ENCODE results near the gene FHOD3.
A peak's percentile ranks its signal among the peaks of the same experiment; 100 is the strongest.

The FHOD3 gene

DNA sequence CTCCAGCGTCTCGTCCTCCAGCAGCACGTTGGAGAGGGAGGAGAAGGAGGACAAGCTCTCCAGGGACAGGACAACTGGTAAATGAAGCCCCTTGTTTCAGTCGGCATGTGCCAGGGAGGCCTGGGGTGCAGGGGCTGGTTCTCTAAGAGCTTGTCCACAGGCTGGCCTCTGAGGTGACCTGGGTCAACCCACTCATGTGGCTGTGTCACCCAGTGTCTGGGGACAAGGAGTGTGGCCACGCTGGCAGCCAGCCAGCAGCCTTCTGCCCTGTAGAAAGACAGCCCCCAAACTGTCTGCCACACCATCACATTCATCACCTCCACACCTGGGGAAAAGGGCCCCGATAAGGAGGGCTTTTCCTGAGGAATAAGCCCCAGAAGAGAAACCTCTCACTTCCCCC lies 411.8 kb downstream of the FHOD3 start:
- no peak for DNase-seq (ENCODE audit: extremely low read depth, low read depth)

DNA sequence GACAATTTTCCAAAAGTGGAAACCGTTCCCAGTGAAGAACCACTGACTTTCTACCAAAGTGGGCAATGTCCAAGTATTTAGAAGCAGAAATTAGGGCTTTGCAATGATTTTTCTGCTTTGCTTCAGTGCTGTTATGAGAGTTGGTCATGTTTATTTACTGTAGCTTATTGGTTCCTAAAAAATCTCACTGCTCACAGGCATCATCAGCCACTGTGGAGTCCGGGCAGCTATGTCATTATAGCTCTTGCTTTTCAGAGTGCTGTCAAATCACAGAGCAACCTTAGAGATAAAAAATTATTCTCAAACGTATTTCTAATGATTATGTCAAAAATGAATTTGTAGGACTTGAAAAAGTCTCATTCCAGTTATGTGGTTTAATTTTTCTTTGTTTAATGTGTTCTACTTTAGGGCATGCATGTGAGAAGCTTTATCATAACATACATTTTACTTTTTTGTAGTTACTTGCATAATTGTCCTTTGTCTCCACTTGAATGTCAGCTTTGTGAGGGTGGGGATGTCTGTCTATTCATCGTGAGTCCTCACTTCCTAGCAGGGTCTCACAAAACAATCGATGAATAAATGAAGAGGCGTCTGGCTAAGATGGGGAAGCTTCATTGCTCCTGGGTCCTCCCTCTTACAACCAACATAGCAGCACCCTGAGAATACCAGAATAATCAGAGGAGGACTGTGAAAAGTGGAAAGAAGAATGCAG lies 413.7 kb downstream of the FHOD3 start:
- TF ChIP-seq, protein P1, sequence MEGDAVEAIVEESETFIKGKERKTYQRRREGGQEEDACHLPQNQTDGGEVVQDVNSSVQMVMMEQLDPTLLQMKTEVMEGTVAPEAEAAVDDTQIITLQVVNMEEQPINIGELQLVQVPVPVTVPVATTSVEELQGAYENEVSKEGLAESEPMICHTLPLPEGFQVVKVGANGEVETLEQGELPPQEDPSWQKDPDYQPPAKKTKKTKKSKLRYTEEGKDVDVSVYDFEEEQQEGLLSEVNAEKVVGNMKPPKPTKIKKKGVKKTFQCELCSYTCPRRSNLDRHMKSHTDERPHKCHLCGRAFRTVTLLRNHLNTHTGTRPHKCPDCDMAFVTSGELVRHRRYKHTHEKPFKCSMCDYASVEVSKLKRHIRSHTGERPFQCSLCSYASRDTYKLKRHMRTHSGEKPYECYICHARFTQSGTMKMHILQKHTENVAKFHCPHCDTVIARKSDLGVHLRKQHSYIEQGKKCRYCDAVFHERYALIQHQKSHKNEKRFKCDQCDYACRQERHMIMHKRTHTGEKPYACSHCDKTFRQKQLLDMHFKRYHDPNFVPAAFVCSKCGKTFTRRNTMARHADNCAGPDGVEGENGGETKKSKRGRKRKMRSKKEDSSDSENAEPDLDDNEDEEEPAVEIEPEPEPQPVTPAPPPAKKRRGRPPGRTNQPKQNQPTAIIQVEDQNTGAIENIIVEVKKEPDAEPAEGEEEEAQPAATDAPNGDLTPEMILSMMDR (IDR thresholded peaks at IDR 0.05; ENCODE audit: low read depth, low read length) = no peak
- DNase-seq (ENCODE audit: extremely low read depth, low read depth) = no peak

More for the DNA sequence above, 411.8 kb downstream of the FHOD3 start:
- TF ChIP-seq, protein P1 (IDR thresholded peaks at IDR 0.05; ENCODE audit: low read depth, low read length) = no peak

DNA sequence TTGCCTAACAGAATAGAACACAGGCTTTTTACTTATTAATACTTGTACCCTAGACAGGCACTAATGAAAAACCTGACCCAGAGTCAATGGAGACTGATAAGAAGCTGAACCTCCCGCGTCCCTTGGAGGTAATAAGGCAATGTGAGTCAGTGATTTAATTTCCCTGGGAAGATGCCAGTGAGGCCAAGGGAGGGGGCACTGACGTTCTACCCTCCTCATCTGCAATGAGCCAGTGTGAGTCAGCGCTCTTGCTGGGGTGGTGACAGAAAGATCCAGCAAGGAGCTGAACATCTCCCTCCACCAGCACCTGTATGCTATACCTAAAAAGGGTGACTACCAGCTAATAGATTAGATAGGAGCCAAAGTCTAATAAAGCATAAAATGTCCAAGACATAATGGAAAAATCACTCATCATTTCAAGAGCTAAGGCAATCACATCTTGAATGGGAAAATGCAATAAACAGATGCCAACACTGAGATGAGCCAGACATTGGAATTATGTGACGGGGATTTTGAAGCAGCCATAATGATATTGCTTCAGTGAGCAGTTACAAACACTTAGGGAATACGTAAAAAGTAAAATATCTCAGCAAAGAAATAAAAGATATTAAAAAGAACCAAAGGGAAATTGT lies 414.4 kb downstream of the FHOD3 start:
- DNase-seq (ENCODE audit: extremely low read depth, low read depth) = no peak

DNA sequence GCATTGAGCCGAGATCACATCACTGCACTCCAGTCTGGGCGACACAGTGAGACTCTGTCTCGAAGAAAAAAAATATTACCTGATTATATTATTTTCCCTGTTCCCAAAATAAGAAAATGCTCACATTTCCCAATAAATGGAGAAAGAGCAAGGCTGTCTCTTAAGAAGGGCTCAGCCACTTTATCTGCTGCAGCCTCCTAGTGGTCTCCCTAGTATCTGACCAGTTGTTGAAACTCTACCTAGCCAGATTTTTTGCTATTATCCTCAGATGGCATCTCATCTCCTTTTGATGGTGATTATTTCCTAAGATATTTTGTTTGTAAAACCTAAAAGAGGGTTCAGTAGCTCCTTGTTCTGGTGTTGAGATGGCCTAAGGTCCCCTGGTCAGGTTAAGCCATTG lies 417.0 kb downstream of the FHOD3 start:
- TF ChIP-seq, protein P1 (IDR thresholded peaks at IDR 0.05; ENCODE audit: low read depth, low read length) = peak; percentile 6
- DNase-seq (ENCODE audit: extremely low read depth, low read depth) = no peak

More for the DNA sequence above, 414.4 kb downstream of the FHOD3 start:
- TF ChIP-seq, protein P1 (IDR thresholded peaks at IDR 0.05; ENCODE audit: low read depth, low read length) = no peak

DNA sequence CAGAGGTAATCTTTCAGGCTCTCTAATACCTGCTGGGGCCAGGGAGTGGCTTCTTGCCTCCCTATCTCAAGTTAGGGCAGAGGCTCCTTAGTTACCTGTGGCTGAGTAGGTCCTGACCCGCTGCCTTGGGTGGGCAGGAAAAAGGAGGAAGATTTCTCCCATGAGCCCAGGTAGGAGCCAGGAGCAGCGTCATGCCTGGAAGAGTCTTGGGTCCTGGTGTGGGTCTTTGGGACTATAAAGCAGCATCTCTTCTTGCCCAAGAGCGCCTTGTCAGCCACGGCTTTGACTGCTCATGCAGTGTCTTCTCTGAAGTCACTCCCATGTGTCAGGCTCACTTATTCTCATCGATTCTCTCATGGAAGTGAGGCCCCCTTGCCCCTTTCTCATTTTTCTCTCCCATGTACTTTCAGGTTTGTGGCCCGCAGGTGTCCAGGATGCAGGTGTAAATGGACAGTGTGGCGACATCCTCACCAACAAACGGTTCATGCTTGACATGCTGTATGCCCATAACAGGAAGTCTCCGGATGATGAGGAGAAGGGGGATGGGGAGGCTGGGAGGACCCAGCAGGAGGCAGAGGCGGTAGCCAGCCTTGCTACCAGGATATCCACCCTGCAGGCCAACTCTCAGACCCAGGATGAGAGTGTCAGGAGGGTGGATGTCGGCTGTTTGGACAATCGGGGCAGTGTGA lies 420.1 kb downstream of the FHOD3 start:
- TF ChIP-seq, protein P1 (IDR thresholded peaks at IDR 0.05; ENCODE audit: low read depth, low read length) = no peak
- no peak for DNase-seq (ENCODE audit: extremely low read depth, low read depth)

DNA sequence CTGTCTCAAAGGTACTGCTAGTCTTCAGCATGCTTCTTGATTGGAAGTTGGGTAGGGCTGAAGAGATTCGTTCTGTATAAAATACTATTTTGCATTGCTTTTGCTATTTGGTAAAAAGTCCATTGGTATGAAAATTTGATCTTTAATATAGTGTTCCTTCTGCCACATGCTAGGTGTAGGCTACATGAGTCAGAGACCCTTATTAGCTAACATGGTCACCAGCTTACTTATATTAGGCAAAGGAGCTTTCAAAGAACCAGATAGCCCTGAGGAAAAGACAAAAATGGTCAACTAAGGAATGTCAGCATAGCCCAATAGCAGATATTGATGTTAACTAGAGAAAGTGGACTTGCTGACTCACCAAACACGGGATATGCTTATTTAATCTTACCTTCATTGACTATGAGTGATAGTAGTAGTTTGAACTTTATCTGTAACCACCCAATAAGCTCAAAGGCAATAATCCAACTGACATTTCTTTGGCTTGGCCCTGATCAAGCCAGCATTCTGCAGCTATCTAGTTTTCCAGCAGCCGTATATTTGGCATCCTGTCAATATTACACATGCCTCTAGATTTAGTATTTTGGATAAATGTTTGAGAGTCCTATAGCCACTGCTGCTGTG lies 421.3 kb downstream of the FHOD3 start:
- no peak for DNase-seq (ENCODE audit: extremely low read depth, low read depth)
- TF ChIP-seq, protein P1 (IDR thresholded peaks at IDR 0.05; ENCODE audit: low read depth, low read length) = no peak

Measured in AG09319 (cell line).